Calu3 (cell line): ENCODE measurements around the gene IL3. TPM values are rescaled to one million over a fixed set of nuclear protein-coding genes. Genes with fewer than 3 reads are reported as not detected.

Experiments used
- BruUV-seq: library from RNA; stranded (reverse); fragments of 400-500 nt; replicated peaks from 2 replicates; lab custom pipeline; 2021; lab: Mats Ljungman, UMichigan
- CTCF ChIA-PET: fragments of 300-600 bp; sonication (Branson Sonifier 250); formaldehyde crosslinking; loops from one replicate; lab custom pipeline; 2022; ENCODE audit warnings: antibody characterized with exemption; lab: Charles Lee
- DNase-seq: peaks from one replicate; pipeline ENCODE4 v3.0.0; 2022
- H3K27ac Mint-ChIP-seq: one replicate; pipeline ENCODE4 v1.8.0; 2022; ENCODE audit warnings: mixed read lengths; ENCODE audit not compliant: unreplicated experiment
- H3K27me3 Mint-ChIP-seq: one replicate; pipeline ENCODE4 v1.8.0; 2022; ENCODE audit warnings: mixed read lengths; ENCODE audit not compliant: unreplicated experiment
- H3K36me3 Mint-ChIP-seq: one replicate; pipeline ENCODE4 v1.8.0; 2022; ENCODE audit warnings: mild to moderate bottlenecking, moderate library complexity, mixed read lengths; ENCODE audit not compliant: insufficient read depth, unreplicated experiment
- H3K4me1 Mint-ChIP-seq: one replicate; pipeline ENCODE4 v1.8.0; 2022; ENCODE audit warnings: mild to moderate bottlenecking, low read depth, mixed read lengths; ENCODE audit not compliant: unreplicated experiment
- H3K4me3 Mint-ChIP-seq: one replicate; pipeline ENCODE4 v1.8.0; 2022; ENCODE audit warnings: mild to moderate bottlenecking, low read depth, moderate library complexity, mixed read lengths; ENCODE audit not compliant: unreplicated experiment
- H3K9me3 Mint-ChIP-seq: one replicate; pipeline ENCODE4 v1.8.0; 2022; ENCODE audit warnings: low read depth, mixed read lengths; ENCODE audit not compliant: unreplicated experiment
- CTCF ChIP-seq: fragments of 200-600 bp; IDR thresholded peaks from one replicate; pipeline ENCODE4 v1.8.0; 2022; ENCODE audit warnings: antibody characterized with exemption; ENCODE audit not compliant: unreplicated experiment
- intact Hi-C: fragments of 100-400 bp; cut with micrococcal nuclease; formaldehyde crosslinking; loops from one replicate; pipeline ENCODE4 v1.10.0; 2022; ENCODE audit not compliant: unreplicated experiment
- total RNA-seq: library from RNA; stranded (reverse); gene quantifications from 2 replicates; pipeline ENCODE4 v1.2.3, GENCODE V29; 2022

IL3 gene
- total RNA-seq, 1 experiment from 2014 or later: not detected

GRCh38 chr5:132020568-132021339 is 39.7 kb upstream of the IL3 start:
- Mint-ChIP-seq H3K36me3 (no peaks in the 10 kb centered on the region), H3K27me3 (peaks cover 58% of the 10 kb centered on the region), H3K27ac (no peak overlapping the region), H3K4me1 (no peaks in the 10 kb centered on the region), H3K9me3 (no peaks in the 10 kb centered on the region), H3K4me3 (no peak overlapping the region)
- CTCF ChIA-PET: interaction anchor here (1.0 kb wide), 1 partner anchor 15 kb away, joined by 3 read pairs; no protein-coding TSS in a partner anchor
- intact Hi-C loops: no loop called here
- no peak for DNase-seq
- BruUV-seq: no TSS peak
- no peak for TF ChIP-seq CTCF

DNA sequence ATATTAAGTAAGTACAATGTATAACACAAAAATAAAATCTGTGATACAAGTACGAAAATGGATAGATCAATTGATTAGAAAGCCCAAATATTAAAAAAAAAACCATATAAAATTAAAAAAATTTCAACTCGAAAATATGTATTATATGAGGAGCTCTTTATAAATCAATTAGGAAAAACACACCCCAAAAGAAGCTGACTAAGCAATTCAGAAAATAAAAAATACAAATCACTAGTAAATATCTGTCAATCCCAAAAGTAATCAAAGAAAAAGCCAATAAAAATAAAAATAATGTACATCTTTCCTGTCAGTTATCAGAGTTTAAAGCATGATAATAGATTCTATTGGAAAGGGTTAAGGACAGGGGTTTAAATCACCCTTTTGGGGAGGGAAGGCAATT is 38.8 kb upstream of the IL3 start:
- Mint-ChIP-seq H3K36me3 (no peaks in the 10 kb centered on the region), H3K27ac (no peak overlapping the region), H3K4me3 (no peak overlapping the region), H3K27me3 (peaks cover 49% of the 10 kb centered on the region), H3K4me1 (no peaks in the 10 kb centered on the region), H3K9me3 (no peaks in the 10 kb centered on the region)
- TF ChIP-seq CTCF: no peak
- CTCF ChIA-PET: no interaction called here
- DNase-seq: no peak
- BruUV-seq: no TSS peak
- intact Hi-C loops: no loop called here

- H3K36me3 Mint-ChIP-seq: no peaks in the 10 kb centered on the region
- H3K27me3 Mint-ChIP-seq: peaks cover 45% of the 10 kb centered on the region
- no TSS peak for BruUV-seq
- no peak overlapping the region for H3K27ac Mint-ChIP-seq
- no peak for DNase-seq
- TF ChIP-seq CTCF: no peak
- H3K9me3 Mint-ChIP-seq: no peaks in the 10 kb centered on the region
- no peak overlapping the region for H3K4me3 Mint-ChIP-seq
- CTCF ChIA-PET: no interaction called here
- H3K4me1 Mint-ChIP-seq: no peaks in the 10 kb centered on the region
- intact Hi-C loops: no loop called here
Observed at GRCh38 chr5:132022737-132023136, 37.7 kb upstream of the IL3 start.

GRCh38 chr5:132023258-132024116 is 37.0 kb upstream of the IL3 start:
- H3K4me1 Mint-ChIP-seq: no peaks in the 10 kb centered on the region
- H3K36me3 Mint-ChIP-seq: no peaks in the 10 kb centered on the region
- DNase-seq: no peak
- intact Hi-C loops: no loop called here
- H3K4me3 Mint-ChIP-seq: no peak overlapping the region
- no peaks in the 10 kb centered on the region for H3K9me3 Mint-ChIP-seq
- no peak for TF ChIP-seq CTCF
- no TSS peak for BruUV-seq
- H3K27me3 Mint-ChIP-seq: peaks cover 45% of the 10 kb centered on the region
- H3K27ac Mint-ChIP-seq: no peak overlapping the region
- CTCF ChIA-PET: no interaction called here
